ENCODE measurements around the gene RELN. TPM values are rescaled to one million over a fixed set of nuclear protein-coding genes. Genes with fewer than 3 reads are reported as not detected.
"Not testable (repeated sequence)": the region's sequence is repeated elsewhere in the genome, so short reads cannot be mapped to it uniquely, and the experiment has no call there.

The RELN gene
- total RNA-seq, 1 experiment from 2014 or later, result 0.10 TPM

DNA sequence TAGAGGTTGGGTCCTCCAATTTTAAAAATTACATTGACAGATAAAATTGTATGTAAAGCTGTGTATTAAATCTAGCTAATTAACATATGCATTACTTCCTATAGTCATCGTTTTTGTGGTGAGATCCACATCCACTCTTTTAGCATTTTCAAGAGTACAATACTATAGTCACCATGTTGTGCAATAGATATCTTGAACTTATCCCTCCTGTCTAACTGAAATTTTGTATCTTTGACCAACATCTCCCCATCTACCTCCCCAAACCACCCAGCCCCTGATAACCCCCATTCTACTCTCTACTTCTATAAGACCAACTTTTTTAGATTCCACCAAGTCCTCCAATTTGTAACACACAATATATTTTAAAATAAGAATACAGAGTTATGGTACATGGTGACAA, 208.0 kb downstream of the RELN start:
- Histone ChIP-seq H3K27me3 (ENCODE audit: control insufficient read depth, insufficient read depth, low read length) (0 out of 2 replicates have a peak, but pooled peaks cover 2% of the 10 kb centered on the region), H3K36me3 (ENCODE audit: control insufficient read depth, insufficient read depth, low read length) (no peaks in the 10 kb centered on the region), H3K27ac (ENCODE audit: low read length) (no peak overlapping the region), H3K4me3 (ENCODE audit: low read depth in 2 of 2, low read length in 2 of 2) (no peak overlapping the region), H3K9me3 (ENCODE audit: control insufficient read depth, insufficient read depth, low read depth, low read length) (no peaks in the 10 kb centered on the region), H3K4me1 (ENCODE audit: control insufficient read depth, insufficient read depth, low read length) (no peaks in the 10 kb centered on the region)
- ATAC-seq (no peak), DNase-seq (ENCODE audit: low read depth, low spot score) (no peak)
- ChIA-PET POLR2A (no interaction called here), CTCF (no interaction called here)
- intact Hi-C loops (cut with micrococcal nuclease; ENCODE audit: unreplicated experiment), result no loop called here
- TF ChIP-seq, protein P1, sequence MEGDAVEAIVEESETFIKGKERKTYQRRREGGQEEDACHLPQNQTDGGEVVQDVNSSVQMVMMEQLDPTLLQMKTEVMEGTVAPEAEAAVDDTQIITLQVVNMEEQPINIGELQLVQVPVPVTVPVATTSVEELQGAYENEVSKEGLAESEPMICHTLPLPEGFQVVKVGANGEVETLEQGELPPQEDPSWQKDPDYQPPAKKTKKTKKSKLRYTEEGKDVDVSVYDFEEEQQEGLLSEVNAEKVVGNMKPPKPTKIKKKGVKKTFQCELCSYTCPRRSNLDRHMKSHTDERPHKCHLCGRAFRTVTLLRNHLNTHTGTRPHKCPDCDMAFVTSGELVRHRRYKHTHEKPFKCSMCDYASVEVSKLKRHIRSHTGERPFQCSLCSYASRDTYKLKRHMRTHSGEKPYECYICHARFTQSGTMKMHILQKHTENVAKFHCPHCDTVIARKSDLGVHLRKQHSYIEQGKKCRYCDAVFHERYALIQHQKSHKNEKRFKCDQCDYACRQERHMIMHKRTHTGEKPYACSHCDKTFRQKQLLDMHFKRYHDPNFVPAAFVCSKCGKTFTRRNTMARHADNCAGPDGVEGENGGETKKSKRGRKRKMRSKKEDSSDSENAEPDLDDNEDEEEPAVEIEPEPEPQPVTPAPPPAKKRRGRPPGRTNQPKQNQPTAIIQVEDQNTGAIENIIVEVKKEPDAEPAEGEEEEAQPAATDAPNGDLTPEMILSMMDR (IDR thresholded peaks at IDR 0.05), result no peak
- TF ChIP-seq SIN3A (IDR thresholded peaks at IDR 0.05; ENCODE audit: borderline replicate concordance, insufficient read depth, low read depth, low read length) (no peak), TCF7L2 (IDR thresholded peaks at IDR 0.05; ENCODE audit: low read depth, low read length) (no peak), POLR2AphosphoS5 (IDR thresholded peaks at IDR 0.05; ENCODE audit: low read depth, low read length) (no peak)
- TF ChIP-seq, protein P2, sequence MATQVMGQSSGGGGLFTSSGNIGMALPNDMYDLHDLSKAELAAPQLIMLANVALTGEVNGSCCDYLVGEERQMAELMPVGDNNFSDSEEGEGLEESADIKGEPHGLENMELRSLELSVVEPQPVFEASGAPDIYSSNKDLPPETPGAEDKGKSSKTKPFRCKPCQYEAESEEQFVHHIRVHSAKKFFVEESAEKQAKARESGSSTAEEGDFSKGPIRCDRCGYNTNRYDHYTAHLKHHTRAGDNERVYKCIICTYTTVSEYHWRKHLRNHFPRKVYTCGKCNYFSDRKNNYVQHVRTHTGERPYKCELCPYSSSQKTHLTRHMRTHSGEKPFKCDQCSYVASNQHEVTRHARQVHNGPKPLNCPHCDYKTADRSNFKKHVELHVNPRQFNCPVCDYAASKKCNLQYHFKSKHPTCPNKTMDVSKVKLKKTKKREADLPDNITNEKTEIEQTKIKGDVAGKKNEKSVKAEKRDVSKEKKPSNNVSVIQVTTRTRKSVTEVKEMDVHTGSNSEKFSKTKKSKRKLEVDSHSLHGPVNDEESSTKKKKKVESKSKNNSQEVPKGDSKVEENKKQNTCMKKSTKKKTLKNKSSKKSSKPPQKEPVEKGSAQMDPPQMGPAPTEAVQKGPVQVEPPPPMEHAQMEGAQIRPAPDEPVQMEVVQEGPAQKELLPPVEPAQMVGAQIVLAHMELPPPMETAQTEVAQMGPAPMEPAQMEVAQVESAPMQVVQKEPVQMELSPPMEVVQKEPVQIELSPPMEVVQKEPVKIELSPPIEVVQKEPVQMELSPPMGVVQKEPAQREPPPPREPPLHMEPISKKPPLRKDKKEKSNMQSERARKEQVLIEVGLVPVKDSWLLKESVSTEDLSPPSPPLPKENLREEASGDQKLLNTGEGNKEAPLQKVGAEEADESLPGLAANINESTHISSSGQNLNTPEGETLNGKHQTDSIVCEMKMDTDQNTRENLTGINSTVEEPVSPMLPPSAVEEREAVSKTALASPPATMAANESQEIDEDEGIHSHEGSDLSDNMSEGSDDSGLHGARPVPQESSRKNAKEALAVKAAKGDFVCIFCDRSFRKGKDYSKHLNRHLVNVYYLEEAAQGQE (IDR thresholded peaks at IDR 0.05; ENCODE audit: insufficient read depth in 1 of 2, low read depth in 2 of 2, low read length in 1 of 2), result no peak
- in situ Hi-C loops (cut with HindIII; ENCODE audit: low pct_unique_long_range_greater_than_20kb, low sequenced_read_pairs), result no loop called here
- BruUV-seq (replicated peaks), result no TSS peak

DNA sequence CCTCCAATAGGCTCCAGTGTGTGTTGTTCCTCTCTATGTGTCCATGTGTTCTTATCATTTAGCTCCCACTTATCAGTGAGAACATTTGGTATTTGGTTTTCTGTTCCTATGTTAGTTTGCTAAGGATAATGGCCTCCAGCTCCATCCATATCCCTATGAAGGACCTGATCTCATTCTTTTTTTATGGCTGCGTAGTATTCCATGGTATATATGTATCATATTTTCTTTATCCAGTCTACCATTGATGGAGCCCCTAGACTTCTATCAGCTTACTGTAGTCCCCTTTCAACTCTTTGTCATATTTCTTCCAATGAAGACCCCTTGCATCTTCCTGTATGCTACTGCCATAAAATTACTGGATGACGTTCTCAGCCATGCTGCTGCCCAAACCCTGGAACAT, 208.9 kb downstream of the RELN start:
- H3K4me3 ChIP-seq (ENCODE audit: low read depth in 2 of 2, low read length in 2 of 2); in situ Hi-C loops (cut with HindIII; ENCODE audit: low pct_unique_long_range_greater_than_20kb, low sequenced_read_pairs); H3K27me3 ChIP-seq (ENCODE audit: control insufficient read depth, insufficient read depth, low read length); DNase-seq (ENCODE audit: low read depth, low spot score); CTCF ChIA-PET; H3K4me1 ChIP-seq (ENCODE audit: control insufficient read depth, insufficient read depth, low read length); H3K36me3 ChIP-seq (ENCODE audit: control insufficient read depth, insufficient read depth, low read length); H3K27ac ChIP-seq (ENCODE audit: low read length); BruUV-seq (replicated peaks); H3K9me3 ChIP-seq (ENCODE audit: control insufficient read depth, insufficient read depth, low read depth, low read length); intact Hi-C loops (cut with micrococcal nuclease; ENCODE audit: unreplicated experiment); POLR2A ChIA-PET; ATAC-seq: not testable (repeated sequence)

DNA sequence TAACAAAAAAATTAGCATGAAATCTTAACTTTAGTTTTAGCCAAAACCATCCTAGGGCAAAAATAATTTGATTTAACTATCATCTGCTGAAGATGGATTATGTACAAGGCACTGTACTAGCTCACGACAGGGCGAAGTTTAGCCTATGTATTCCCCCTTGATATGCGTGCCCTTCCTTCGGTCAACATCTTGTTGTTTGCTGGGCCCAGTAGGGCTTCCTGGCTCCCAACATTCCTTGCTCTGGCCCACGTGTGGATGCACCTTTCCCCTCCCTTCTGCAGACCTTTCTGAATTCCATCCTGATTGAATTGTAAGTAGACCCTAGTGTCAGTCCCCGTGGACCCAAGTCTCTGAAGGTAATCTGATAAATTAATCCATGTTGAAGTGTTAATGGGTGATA, 212.0 kb downstream of the RELN start:
- Histone ChIP-seq H3K4me1 (ENCODE audit: control insufficient read depth, insufficient read depth, low read length) (no peaks in the 10 kb centered on the region), H3K36me3 (ENCODE audit: control insufficient read depth, insufficient read depth, low read length) (no peaks in the 10 kb centered on the region), H3K9me3 (ENCODE audit: control insufficient read depth, insufficient read depth, low read depth, low read length) (no peaks in the 10 kb centered on the region), H3K27ac (ENCODE audit: low read length) (no peak overlapping the region), H3K4me3 (ENCODE audit: low read depth in 2 of 2, low read length in 2 of 2) (no peak overlapping the region), H3K27me3 (ENCODE audit: control insufficient read depth, insufficient read depth, low read length) (0 out of 2 replicates have a peak, but pooled peaks cover 2% of the 10 kb centered on the region)
- intact Hi-C loops (cut with micrococcal nuclease; ENCODE audit: unreplicated experiment), result no loop called here
- in situ Hi-C loops (cut with HindIII; ENCODE audit: low pct_unique_long_range_greater_than_20kb, low sequenced_read_pairs), result no loop called here
- POLR2A ChIA-PET, result no interaction called here
- no peak for TF ChIP-seq SIN3A (IDR thresholded peaks at IDR 0.05; ENCODE audit: borderline replicate concordance, insufficient read depth, low read depth, low read length)
- TF ChIP-seq, protein P2 (IDR thresholded peaks at IDR 0.05; ENCODE audit: insufficient read depth in 1 of 2, low read depth in 2 of 2, low read length in 1 of 2), result no peak
- TF ChIP-seq TCF7L2 (IDR thresholded peaks at IDR 0.05; ENCODE audit: low read depth, low read length), result no peak
- TF ChIP-seq, protein P1 (IDR thresholded peaks at IDR 0.05), result no peak
- no peak for TF ChIP-seq POLR2AphosphoS5 (IDR thresholded peaks at IDR 0.05; ENCODE audit: low read depth, low read length)
- DNase-seq (ENCODE audit: low read depth, low spot score), result no peak
- BruUV-seq (replicated peaks), result no TSS peak
- ATAC-seq, result no peak
- CTCF ChIA-PET, result no interaction called here

All from Panc1 (cell line).